Endodermal cell (in vitro differentiated cells): ENCODE measurements around the gene ENG. TPM values are rescaled to one million over a fixed set of nuclear protein-coding genes. Genes with fewer than 3 reads are reported as not detected.

Experiments
- DNase-seq: peaks from one replicate; pipeline ENCODE4 v3.0.0-alpha.2; 2017
- H3K27ac ChIP-seq: 2 replicates; pipeline ENCODE4 v1.5.1; 2013; ENCODE audit warnings: mild to moderate bottlenecking, low read depth, low read length, moderate library complexity
- H3K27me3 ChIP-seq: 2 replicates; pipeline ENCODE4 v1.6.1; 2013; ENCODE audit warnings: mild to moderate bottlenecking, low read length, moderate library complexity; ENCODE audit not compliant: insufficient read depth, control insufficient read depth, poor library complexity, severe bottlenecking
- H3K36me3 ChIP-seq: 2 replicates; pipeline ENCODE4 v1.7.0; 2013; ENCODE audit warnings: mild to moderate bottlenecking, low read length, moderate library complexity; ENCODE audit not compliant: control insufficient read depth, insufficient read depth
- H3K4me1 ChIP-seq: one replicate; pipeline ENCODE4 v1.7.0; 2013; ENCODE audit warnings: low read length; ENCODE audit not compliant: control insufficient read depth, insufficient read depth
- H3K4me3 ChIP-seq: 2 replicates; pipeline ENCODE4 v1.5.1; 2013; ENCODE audit warnings: mild to moderate bottlenecking, low read length, moderate library complexity
- H3K9ac ChIP-seq: 2 replicates; pipeline ENCODE4 v1.6.1; 2013; ENCODE audit warnings: mild to moderate bottlenecking, low read length, moderate library complexity; ENCODE audit not compliant: poor library complexity, severe bottlenecking; ENCODE audit errors: extremely low read depth
- H3K9me3 ChIP-seq: 2 replicates; pipeline ENCODE4 v1.6.1; 2013; ENCODE audit warnings: mild to moderate bottlenecking, low read length, moderate library complexity; ENCODE audit not compliant: control insufficient read depth
- H3K27ac Mint-ChIP-seq: 2 replicates; pipeline ENCODE4 v1.8.0; 2020; ENCODE audit warnings: mixed read lengths
- H3K27me3 Mint-ChIP-seq: 2 replicates; pipeline ENCODE4 v1.8.0; 2021; ENCODE audit warnings: mild to moderate bottlenecking, mixed read lengths; ENCODE audit not compliant: insufficient read depth
- H3K36me3 Mint-ChIP-seq: 2 replicates; pipeline ENCODE4 v1.8.0; 2020; ENCODE audit warnings: low read depth, mixed read lengths
- H3K4me1 Mint-ChIP-seq: 2 replicates; pipeline ENCODE4 v1.8.0; 2020; ENCODE audit warnings: mixed read lengths
- H3K4me3 Mint-ChIP-seq: 2 replicates; pipeline ENCODE4 v1.8.0; 2020; ENCODE audit warnings: mild to moderate bottlenecking, moderate library complexity, mixed read lengths
- H3K9me3 Mint-ChIP-seq: 2 replicates; pipeline ENCODE4 v1.8.0; 2020; ENCODE audit warnings: mild to moderate bottlenecking, mixed read lengths
- CTCF ChIP-seq: fragments of 200-600 bp; sonication (generic); conservative IDR thresholded peaks from 2 replicates; pipeline ENCODE4 v1.5.0; 2021; ENCODE audit warnings: antibody characterized with exemption, mild to moderate bottlenecking
- WGBS, 2 experiments: methylation state at CpG; one replicate each; pipeline versions ENCODE4 v1.1.5 to v1.1.7; 2013; ENCODE audit warnings: missing lambda C conversion rate in 2 of 2, mixed read lengths in 1 of 2; ENCODE audit not compliant: insufficient coverage in 1 of 2, insufficient read length in 1 of 2; 5-methylcytosine and 5-hydroxymethylcytosine counted together
- total RNA-seq, 2 donors: library from RNA; stranded (reverse); fragmentation: NEBNext Ultra II Directional in 1 of 2; extraction: Animal tissue kit (Norgen Biotek cat#: 25700) in 1 of 2; gene quantifications; 2 replicates in 1 of 2; 3 replicates in 1 of 2; pipeline ENCODE4 v1.2.1, GENCODE V29; 2021

ENG gene
- total RNA-seq, 2 donors from 2014 or later = 2.2 to 2.4 TPM

- H3K4me3 Mint-ChIP-seq = no peak overlapping the region
- H3K4me1 Mint-ChIP-seq = peaks cover 17% of the 10 kb centered on the region
- peak overlapping the region; percentile 30 for H3K27ac Mint-ChIP-seq
- WGBS, 2 experiments = 92 to 95% methylated on average over 16 to 30 of the region's 30 CpGs
- H3K36me3 Mint-ChIP-seq = no peaks in the 10 kb centered on the region
- no peaks in the 10 kb centered on the region for H3K9me3 Mint-ChIP-seq
- no peak for TF ChIP-seq CTCF
- Histone ChIP-seq H3K4me1 (peaks cover 9% of the 10 kb centered on the region), H3K9me3 (no peaks in the 10 kb centered on the region), H3K27me3 (no peaks in the 10 kb centered on the region), H3K4me3 (no peak overlapping the region), H3K27ac (no peak overlapping the region), H3K36me3 (no peaks in the 10 kb centered on the region), H3K9ac (no peak overlapping the region)
- no peaks in the 10 kb centered on the region for H3K27me3 Mint-ChIP-seq
- peak; percentile 68 for DNase-seq
These were observed 13.2 kb upstream of the ENG start for GRCh38 chr9:127867356-127868277.

- H3K36me3 Mint-ChIP-seq = no peaks in the 10 kb centered on the region
- H3K27me3 Mint-ChIP-seq = no peaks in the 10 kb centered on the region
- peaks cover 18% of the 10 kb centered on the region for H3K4me1 Mint-ChIP-seq
- no peak overlapping the region for H3K27ac ChIP-seq
- H3K4me1 ChIP-seq = peaks cover 14% of the 10 kb centered on the region
- H3K4me3 Mint-ChIP-seq = no peak overlapping the region
- H3K9me3 Mint-ChIP-seq = no peaks in the 10 kb centered on the region
- no peak overlapping the region for H3K9ac ChIP-seq
- H3K9me3 ChIP-seq = no peaks in the 10 kb centered on the region
- H3K27me3 ChIP-seq = no peaks in the 10 kb centered on the region
- H3K36me3 ChIP-seq = no peaks in the 10 kb centered on the region
- no peak for TF ChIP-seq CTCF
- no peak overlapping the region for H3K4me3 ChIP-seq
- DNase-seq = no peak
- H3K27ac Mint-ChIP-seq = no peak overlapping the region
- 91 to 97% methylated on average over 6 to 13 of the region's 13 CpGs for whole genome bisulfite sequencing, 2 experiments
These were observed 12.1 kb upstream of the ENG start for GRCh38 chr9:127866535-127866934.

- no peak overlapping the region for H3K4me3 Mint-ChIP-seq
These were observed 11.4 kb upstream of the ENG start for GRCh38 chr9:127865645-127866464.

More at GRCh38 chr9:127865645-127866464, 11.4 kb upstream of the ENG start:
- no peak overlapping the region for H3K4me3 ChIP-seq
- 80 to 84% methylated on average over 14 to 19 of the region's 19 CpGs for WGBS, 2 experiments
- no peaks in the 10 kb centered on the region for H3K9me3 Mint-ChIP-seq
- no peak overlapping the region for H3K9ac ChIP-seq
- no peaks in the 10 kb centered on the region for H3K9me3 ChIP-seq
- no peak overlapping the region for H3K27ac Mint-ChIP-seq
- no peaks in the 10 kb centered on the region for H3K36me3 Mint-ChIP-seq
- peak; percentile 52 for TF ChIP-seq CTCF
- H3K4me1 Mint-ChIP-seq = peaks cover 18% of the 10 kb centered on the region
- H3K27ac ChIP-seq = peak overlapping the region; percentile 50
- no peaks in the 10 kb centered on the region for H3K27me3 ChIP-seq
- no peak for DNase-seq
- peaks cover 14% of the 10 kb centered on the region for H3K4me1 ChIP-seq
- H3K27me3 Mint-ChIP-seq = no peaks in the 10 kb centered on the region
- H3K36me3 ChIP-seq = no peaks in the 10 kb centered on the region
